Epithelial cell of proximal tubule (primary cell): ENCODE measurements around the gene ATP13A3. TPM values are rescaled to one million over a fixed set of nuclear protein-coding genes. Genes with fewer than 3 reads are reported as not detected.

Source experiments
- DNase-seq: peaks from one replicate; pipeline ENCODE4 v3.0.0-alpha.2; 2011; ENCODE audit warnings: low read depth
- H3K4me3 ChIP-seq: 2 replicates; pipeline ENCODE4 v1.5.1; 2011; ENCODE audit warnings: low read depth, mild to moderate bottlenecking, low read length
- total RNA-seq: library from RNA; depleted of rRNA; stranded (reverse); fragments of >200 nt; gene quantifications from 2 replicates; pipeline ENCODE4 v1.2.3, GENCODE V29; 2015
- TF ChIP-seq, protein P1 (sequence below): conservative IDR thresholded peaks from 2 replicates; pipeline ENCODE4 v1.5.1; 2012; ENCODE audit warnings: low read depth, mild to moderate bottlenecking, low read length

Gene ATP13A3
- total RNA-seq, 1 donor from 2014 or later, result 88.1 TPM

DNA sequence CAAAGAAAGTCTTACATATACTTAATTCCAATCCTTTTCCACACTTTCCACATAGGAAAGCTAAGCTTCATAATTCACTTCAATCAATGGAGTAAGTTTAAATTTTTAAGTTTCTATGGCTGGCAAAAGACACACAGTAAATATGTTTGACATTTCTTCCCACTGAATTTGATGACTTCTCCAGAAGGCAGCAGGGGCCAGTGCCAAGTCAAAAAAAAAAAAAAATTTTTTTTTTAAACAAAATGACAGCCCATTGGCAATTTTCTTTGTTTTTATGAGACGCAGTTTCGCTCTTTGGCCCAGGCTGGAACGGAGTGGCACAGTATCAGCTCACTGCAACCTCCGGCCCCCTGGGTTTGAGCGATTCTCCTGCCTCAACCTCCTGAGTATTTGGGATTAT lies 28.7 kb downstream of the ATP13A3 start:
- no peak for DNase-seq
- no peak overlapping the region for H3K4me3 ChIP-seq
- TF ChIP-seq, protein P1, sequence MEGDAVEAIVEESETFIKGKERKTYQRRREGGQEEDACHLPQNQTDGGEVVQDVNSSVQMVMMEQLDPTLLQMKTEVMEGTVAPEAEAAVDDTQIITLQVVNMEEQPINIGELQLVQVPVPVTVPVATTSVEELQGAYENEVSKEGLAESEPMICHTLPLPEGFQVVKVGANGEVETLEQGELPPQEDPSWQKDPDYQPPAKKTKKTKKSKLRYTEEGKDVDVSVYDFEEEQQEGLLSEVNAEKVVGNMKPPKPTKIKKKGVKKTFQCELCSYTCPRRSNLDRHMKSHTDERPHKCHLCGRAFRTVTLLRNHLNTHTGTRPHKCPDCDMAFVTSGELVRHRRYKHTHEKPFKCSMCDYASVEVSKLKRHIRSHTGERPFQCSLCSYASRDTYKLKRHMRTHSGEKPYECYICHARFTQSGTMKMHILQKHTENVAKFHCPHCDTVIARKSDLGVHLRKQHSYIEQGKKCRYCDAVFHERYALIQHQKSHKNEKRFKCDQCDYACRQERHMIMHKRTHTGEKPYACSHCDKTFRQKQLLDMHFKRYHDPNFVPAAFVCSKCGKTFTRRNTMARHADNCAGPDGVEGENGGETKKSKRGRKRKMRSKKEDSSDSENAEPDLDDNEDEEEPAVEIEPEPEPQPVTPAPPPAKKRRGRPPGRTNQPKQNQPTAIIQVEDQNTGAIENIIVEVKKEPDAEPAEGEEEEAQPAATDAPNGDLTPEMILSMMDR, result peak; percentile 24

DNA sequence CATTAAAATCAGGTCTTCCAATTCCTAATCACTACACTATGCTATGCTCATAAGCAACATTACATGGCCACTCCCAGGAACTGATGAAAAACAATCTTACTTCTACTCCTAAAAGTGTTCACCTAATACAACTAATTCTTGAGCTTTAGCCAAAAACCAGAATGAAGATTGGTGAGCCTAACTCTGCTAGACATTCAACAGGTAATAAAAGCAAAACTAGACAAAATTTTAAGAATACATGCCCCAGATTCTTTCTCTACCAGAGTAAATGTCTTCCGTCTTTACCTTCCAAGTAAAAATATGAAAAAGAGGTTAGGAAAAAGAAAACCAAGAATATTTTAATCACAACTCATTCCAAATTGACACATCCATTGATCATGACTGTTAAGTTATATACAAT lies 31.3 kb downstream of the ATP13A3 start:
- no peak overlapping the region for H3K4me3 ChIP-seq
- TF ChIP-seq, protein P1, result no peak

DNA sequence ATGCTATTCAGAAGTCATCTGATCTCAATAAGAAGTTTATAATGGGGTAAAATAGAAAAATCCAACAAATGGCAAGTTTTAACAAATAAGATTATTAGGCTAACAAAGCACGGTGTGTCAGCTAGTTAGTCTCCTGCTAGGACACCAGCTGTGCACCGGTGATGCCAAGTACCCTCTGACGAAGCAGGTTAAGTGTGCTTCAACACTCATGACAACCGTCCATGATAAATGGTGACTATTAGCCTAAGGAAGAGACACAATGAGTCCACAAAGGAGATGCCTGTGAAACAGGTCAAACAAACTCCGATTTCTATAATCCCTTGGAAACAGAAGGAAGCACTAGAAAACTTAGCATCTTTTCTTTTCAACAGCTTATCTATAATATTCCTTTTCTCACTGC lies 36.5 kb downstream of the ATP13A3 start:
- no peak for DNase-seq
- H3K4me3 ChIP-seq, result no peak overlapping the region
- TF ChIP-seq, protein P1, result no peak

More for the DNA sequence above, 31.3 kb downstream of the ATP13A3 start:
- no peak for DNase-seq

DNA sequence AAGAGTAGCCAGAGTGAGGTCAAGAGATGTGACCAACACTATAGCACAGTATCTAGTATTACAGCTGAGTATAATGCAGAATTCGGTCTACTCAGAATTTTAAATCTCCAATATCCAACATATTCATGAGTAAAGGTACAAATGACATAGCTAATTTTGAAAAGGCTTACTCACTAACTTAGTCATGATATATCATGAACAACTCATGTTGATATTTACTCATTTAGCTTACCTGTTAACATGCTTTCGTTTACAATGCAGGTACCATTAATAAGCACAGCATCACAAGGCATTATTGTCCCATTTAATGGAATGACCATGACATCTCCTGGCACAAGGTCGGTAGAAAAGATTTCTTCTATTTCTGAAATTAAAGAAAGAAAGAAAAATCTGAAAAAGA lies 36.9 kb downstream of the ATP13A3 start:
- no peak overlapping the region for H3K4me3 ChIP-seq
- DNase-seq, result no peak
- TF ChIP-seq, protein P1, result no peak

DNA sequence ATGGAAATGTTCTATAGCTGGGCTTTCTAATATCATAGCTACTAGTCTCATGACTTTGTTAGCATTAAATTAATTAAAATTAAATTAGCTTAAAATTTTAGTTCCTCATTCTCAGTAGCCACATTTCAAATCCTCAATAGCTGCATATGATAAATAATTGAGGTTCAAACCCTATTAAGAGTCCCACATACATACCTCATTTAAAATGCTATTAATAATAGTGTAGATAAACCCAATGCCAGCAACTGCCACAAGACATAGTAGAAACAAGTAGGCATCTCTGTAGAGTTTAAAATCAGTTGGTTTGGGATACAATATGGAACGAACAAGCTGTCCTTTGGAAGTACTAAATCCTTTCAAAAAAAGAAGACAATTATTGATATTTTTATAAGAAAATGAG lies 39.1 kb downstream of the ATP13A3 start:
- no peak overlapping the region for H3K4me3 ChIP-seq
- TF ChIP-seq, protein P1, result no peak
- DNase-seq, result no peak

DNA sequence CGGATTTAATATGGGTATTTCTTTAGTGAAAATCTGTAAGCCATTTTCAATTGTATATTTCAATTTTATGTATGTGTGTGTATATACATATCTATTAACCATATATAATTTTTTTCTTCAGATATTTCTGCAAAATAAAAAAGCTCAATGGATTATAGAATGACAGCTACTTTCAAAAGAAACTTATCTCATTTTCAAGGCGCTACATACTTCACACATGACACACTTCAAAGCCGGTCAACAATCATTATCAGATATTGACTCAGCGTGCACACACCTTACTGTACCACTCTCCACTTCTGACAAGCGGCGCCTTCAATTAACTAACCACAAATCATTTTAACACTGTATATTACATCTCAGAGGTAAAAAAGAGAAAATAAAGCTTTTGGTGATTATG lies 39.6 kb downstream of the ATP13A3 start:
- no peak overlapping the region for H3K4me3 ChIP-seq
- TF ChIP-seq, protein P1, result no peak
- DNase-seq, result no peak

DNA sequence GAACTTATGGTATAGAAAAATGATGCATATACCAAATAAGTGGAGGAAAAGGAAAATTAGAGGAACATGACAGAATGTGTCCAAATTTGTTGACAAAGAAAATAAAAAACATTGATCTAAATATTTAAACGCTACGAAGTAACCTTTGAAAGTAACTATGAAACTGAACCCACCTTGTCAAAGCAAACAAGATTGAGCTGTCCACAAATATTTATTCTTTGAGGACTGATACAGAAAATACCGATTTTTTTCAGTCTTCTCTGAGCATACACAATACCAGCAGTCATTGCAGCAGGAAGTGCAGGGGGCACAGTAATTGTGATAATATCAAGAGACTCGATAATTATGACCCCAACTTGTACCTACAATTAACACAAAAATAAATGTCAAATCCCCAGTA lies 40.0 kb downstream of the ATP13A3 start:
- no peak overlapping the region for H3K4me3 ChIP-seq
- DNase-seq, result no peak
- TF ChIP-seq, protein P1, result no peak
